Panc1 (cell line): ENCODE results near the gene NFE2L3. TPM values are rescaled to one million over a fixed set of nuclear protein-coding genes. Genes with fewer than 3 reads are reported as not detected.

Experiments used
- ATAC-seq: fragments of 200-7000 bp; cut with Tn5 transposase; 2 replicates; pipeline ENCODE4 v1.9.1; 2020; ENCODE audit warnings: mild to moderate bottlenecking, moderate library complexity
- BruUV-seq: library from RNA; stranded (reverse); fragments of 400-500 nt; replicated peaks from 2 replicates; lab custom pipeline; 2021; lab: Mats Ljungman, UMichigan
- CTCF ChIA-PET: fragments of 300-600 bp; sonication (Branson Sonifier 250); formaldehyde crosslinking; loops from one replicate; lab custom pipeline; 2022; ENCODE audit warnings: antibody characterized with exemption; lab: Charles Lee
- POLR2A ChIA-PET: fragments of 300-600 bp; sonication (Branson Sonifier 250); formaldehyde crosslinking; loops from one replicate; lab custom pipeline; 2022; ENCODE audit warnings: antibody characterized with exemption; lab: Charles Lee
- DNase-seq: peaks from one replicate; pipeline ENCODE4 v3.0.0-alpha.2; 2010; ENCODE audit warnings: low read depth, low spot score
- H3K27ac ChIP-seq: 2 replicates; pipeline ENCODE4 v1.5.1; 2011; ENCODE audit warnings: mild to moderate bottlenecking, low read length, inconsistent platforms
- H3K27me3 ChIP-seq: fragments of 200-500 bp; sonication (Bioruptor generic); 2 replicates; pipeline ENCODE4 v1.6.0; 2014; ENCODE audit warnings: low read length, inconsistent platforms; ENCODE audit not compliant: control insufficient read depth, insufficient read depth
- H3K36me3 ChIP-seq: fragments of 200-500 bp; sonication (Bioruptor generic); 2 replicates; pipeline ENCODE4 v1.5.1; 2014; ENCODE audit warnings: inconsistent platforms, mild to moderate bottlenecking, low read length, moderate library complexity; ENCODE audit not compliant: control insufficient read depth, insufficient read depth
- H3K4me1 ChIP-seq: 2 replicates; pipeline ENCODE4 v1.5.1; 2011; ENCODE audit warnings: inconsistent platforms, mild to moderate bottlenecking, low read length, moderate library complexity; ENCODE audit not compliant: control insufficient read depth, insufficient read depth
- H3K4me3 ChIP-seq, 2 experiments: 2 replicates each; pipeline ENCODE4 v1.5.1; 2011 to 2012; ENCODE audit warnings: low read depth in 2 of 2, low read length in 2 of 2, mild to moderate bottlenecking in 2 of 2, inconsistent platforms in 1 of 2, moderate library complexity in 1 of 2
- H3K9me3 ChIP-seq: fragments of 200-500 bp; sonication (Bioruptor generic); 2 replicates; pipeline ENCODE4 v1.5.1; 2014; ENCODE audit warnings: low read depth, mild to moderate bottlenecking, inconsistent platforms, low read length, moderate library complexity; ENCODE audit not compliant: control insufficient read depth, insufficient read depth
- CTCF ChIP-seq: fragments of 450-650 bp; IDR thresholded peaks from 2 replicates; pipeline ENCODE4 v1.5.1; 2017; ENCODE audit warnings: mild to moderate bottlenecking
- POLR2AphosphoS5 ChIP-seq: IDR thresholded peaks from 2 replicates; pipeline ENCODE4 v1.6.1; 2012; ENCODE audit warnings: mild to moderate bottlenecking, low read depth, low read length, moderate library complexity
- REST ChIP-seq, 2 experiments: IDR thresholded peaks; 2 replicates each; pipeline ENCODE4 v1.6.1; 2011 to 2012; ENCODE audit warnings: low read depth in 2 of 2, control low read depth in 1 of 2, low read length in 1 of 2, mild to moderate bottlenecking in 1 of 2, moderate library complexity in 1 of 2; ENCODE audit not compliant: insufficient read depth in 1 of 2
- SIN3A ChIP-seq: IDR thresholded peaks from 2 replicates; pipeline ENCODE4 v1.6.1; 2012; ENCODE audit warnings: low read depth, mild to moderate bottlenecking, low read length, moderate library complexity, borderline replicate concordance; ENCODE audit not compliant: insufficient read depth
- TCF7L2 ChIP-seq: IDR thresholded peaks from 2 replicates; pipeline ENCODE4 v1.6.1; 2011; ENCODE audit warnings: mild to moderate bottlenecking, low read depth, low read length, inconsistent platforms
- in situ Hi-C: cut with HindIII; loops from 2 replicates; pipeline ENCODE4 v1.10.0; 2016; ENCODE audit warnings: low sequenced_read_pairs, low pct_unique_long_range_greater_than_20kb
- intact Hi-C: fragments of 100-400 bp; cut with micrococcal nuclease; formaldehyde crosslinking; loops from one replicate; pipeline ENCODE4 v1.10.0; 2022; ENCODE audit not compliant: unreplicated experiment
- total RNA-seq: library from RNA; stranded (reverse); gene quantifications from one replicate; pipeline ENCODE4 v1.2.1, GENCODE V29; 2021; ENCODE audit not compliant: unreplicated experiment

The NFE2L3 gene
- total RNA-seq, 1 experiment from 2014 or later = 78.5 TPM

GRCh38 chr7:26166684-26167266, 14.8 kb downstream of the NFE2L3 start:
- CTCF ChIA-PET = interaction anchor here (0.6 kb wide), 1 partner anchor 63 kb away, joined by 3 read pairs; no protein-coding TSS in a partner anchor
- TF ChIP-seq REST (IDR thresholded peaks at IDR 0.05; ENCODE audit: insufficient read depth in 1 of 2, low read depth in 2 of 2, low read length in 1 of 2) (no peak), CTCF (no peak), TCF7L2 (no peak), POLR2AphosphoS5 (no peak), SIN3A (no peak)
- Histone ChIP-seq H3K36me3 (no peaks in the 10 kb centered on the region), H3K9me3 (no peaks in the 10 kb centered on the region), H3K27ac (peak overlapping the region; percentile 51), H3K4me1 (peaks cover 17% of the 10 kb centered on the region), H3K4me3 (no peak overlapping the region), H3K27me3 (no peaks in the 10 kb centered on the region)
- DNase-seq = no peak
- in situ Hi-C loops (no loop called here), intact Hi-C loops (no loop called here)
- peak; percentile 69 for ATAC-seq
- BruUV-seq = no TSS peak
- POLR2A ChIA-PET = interaction anchor here (0.7 kb wide), 1 partner anchor 152 kb away, joined by 3 read pairs; no protein-coding TSS in a partner anchor

- CTCF ChIA-PET = no interaction called here
- in situ Hi-C loops (no loop called here), intact Hi-C loops (no loop called here)
- TF ChIP-seq SIN3A (no peak), CTCF (no peak), REST (IDR thresholded peaks at IDR 0.05; ENCODE audit: insufficient read depth in 1 of 2, low read depth in 2 of 2, low read length in 1 of 2) (no peak), TCF7L2 (no peak), POLR2AphosphoS5 (no peak)
- H3K9me3 ChIP-seq = no peaks in the 10 kb centered on the region
- peak overlapping the region; percentile 51 for H3K27ac ChIP-seq
- no peak overlapping the region for H3K4me3 ChIP-seq
- no peak for DNase-seq
- POLR2A ChIA-PET = interaction anchor here (0.7 kb wide), 1 partner anchor 153 kb away, joined by 3 read pairs; no protein-coding TSS in a partner anchor
- H3K27me3 ChIP-seq = no peaks in the 10 kb centered on the region
- BruUV-seq = no TSS peak
- no peaks in the 10 kb centered on the region for H3K36me3 ChIP-seq
- ATAC-seq = peak; percentile 58
- H3K4me1 ChIP-seq = peaks cover 17% of the 10 kb centered on the region
Measured at GRCh38 chr7:26167303-26167934, 15.4 kb downstream of the NFE2L3 start.
